K562 (cell line): ENCODE measurements around the gene ADAT1. TPM values are rescaled to one million over a fixed set of nuclear protein-coding genes. Genes with fewer than 3 reads are reported as not detected.

Experiments used
- BRF1 ChIP-seq: IDR thresholded peaks from 3 replicates; pipeline ENCODE4 v1.6.1; 2011; ENCODE audit warnings: borderline replicate concordance, mild to moderate bottlenecking; ENCODE audit not compliant: insufficient read length; ENCODE audit errors: extremely low read depth
- DNMT1 ChIP-seq: fragments of 450-650 bp; IDR thresholded peaks from 2 replicates; pipeline ENCODE4 v1.6.1; 2016; ENCODE audit warnings: antibody characterized with exemption, mild to moderate bottlenecking
- ETV6 ChIP-seq, 3 experiments: fragments of 150-350 bp in 1 of 3; sonication (generic) in 1 of 3; formaldehyde crosslinking in 1 of 3; IDR thresholded peaks; 2 replicates each; pipeline versions ENCODE4 v1.6.1 to v1.8.0; 2014 to 2022; ENCODE audit warnings: borderline replicate concordance in 2 of 3, low read depth in 2 of 3, antibody characterized with exemption in 1 of 3, low read length in 1 of 3, mild to moderate bottlenecking in 1 of 3, missing genetic modification reagents in 1 of 3
- HDAC1 ChIP-seq, 2 experiments: fragments of 450-650 bp; IDR thresholded peaks; 2 replicates each; pipeline ENCODE4 v1.6.1; 2016 to 2017; ENCODE audit warnings: inconsistent platforms in 1 of 2, mild to moderate bottlenecking in 1 of 2, moderate library complexity in 1 of 2
- HDAC2 ChIP-seq: fragments of 450-650 bp; IDR thresholded peaks from 2 replicates; pipeline ENCODE4 v1.6.1; 2016; ENCODE audit warnings: mild to moderate bottlenecking
- MCM3 ChIP-seq: fragments of 450-650 bp; IDR thresholded peaks from 2 replicates; pipeline ENCODE4 v1.6.1; 2016
- MED1 ChIP-seq: sonication (generic); formaldehyde crosslinking; IDR thresholded peaks from 2 replicates; pipeline ENCODE4 v1.8.1; 2023; ENCODE audit warnings: missing genetic modification reagents, borderline replicate concordance
- NCOA4 ChIP-seq: fragments of 450-650 bp; IDR thresholded peaks from 2 replicates; pipeline ENCODE4 v1.6.1; 2018; ENCODE audit warnings: mild to moderate bottlenecking; ENCODE audit not compliant: partially characterized antibody
- NCOA6 ChIP-seq: fragments of 450-650 bp; IDR thresholded peaks from 2 replicates; pipeline ENCODE4 v1.6.1; 2017; ENCODE audit warnings: mild to moderate bottlenecking
- NFIX ChIP-seq: fragments of 250-450 bp; sonication (Bioruptor Pico); IDR thresholded peaks from 2 replicates; pipeline ENCODE4 v1.4.0; 2020; ENCODE audit warnings: low read depth, mild to moderate bottlenecking, moderate library complexity
- NR4A1 ChIP-seq, 2 experiments: fragments of 250-450 bp in 1 of 2; fragments of 450-650 bp in 1 of 2; sonication (Bioruptor Pico) in 1 of 2; IDR thresholded peaks; 2 replicates each; pipeline versions ENCODE4 v1.4.0 to v1.6.1; 2016 to 2020; ENCODE audit warnings: mild to moderate bottlenecking in 2 of 2, missing compliant biosample characterization in 1 of 2, missing genetic modification characterization in 1 of 2, moderate library complexity in 1 of 2
- PTTG1 ChIP-seq: fragments of 450-650 bp; IDR thresholded peaks from 2 replicates; pipeline ENCODE4 v1.6.1; 2016; ENCODE audit warnings: low read depth, mild to moderate bottlenecking, missing genetic modification characterization, missing compliant biosample characterization
- SMARCA4 ChIP-seq: fragments of 450-650 bp; IDR thresholded peaks from 2 replicates; pipeline ENCODE4 v1.6.1; 2016
- TAF7 ChIP-seq: fragments of 450-650 bp; IDR thresholded peaks from 2 replicates; pipeline ENCODE4 v1.6.1; 2016; ENCODE audit warnings: missing genetic modification characterization, missing compliant biosample characterization
- TCF7L2 ChIP-seq: fragments of 150-350 bp; IDR thresholded peaks from 2 replicates; pipeline ENCODE4 v1.6.1; 2016; ENCODE audit warnings: low read depth, mild to moderate bottlenecking, low read length, moderate library complexity
- YY1 ChIP-seq, 3 experiments: IDR thresholded peaks; 2 replicates each; pipeline ENCODE4 v1.6.1; 2011; ENCODE audit warnings: low read length in 2 of 3, mild to moderate bottlenecking in 2 of 3, moderate library complexity in 2 of 3, borderline replicate concordance in 1 of 3, control low read depth in 1 of 3, low read depth in 1 of 3; ENCODE audit not compliant: insufficient read depth in 3 of 3, insufficient replicate concordance in 2 of 3, control insufficient read depth in 1 of 3, insufficient read length in 1 of 3; ENCODE audit errors: extremely low read depth in 1 of 3
- ZNF174 ChIP-seq: fragments of 250-450 bp; sonication (Bioruptor Pico); IDR thresholded peaks from 2 replicates; pipeline ENCODE4 v1.4.0; 2020; ENCODE audit warnings: mild to moderate bottlenecking
- ZNF41 ChIP-seq: fragments of 250-450 bp; sonication (Bioruptor Pico); conservative IDR thresholded peaks from 2 replicates; pipeline ENCODE4 v1.4.0; 2020; ENCODE audit warnings: mild to moderate bottlenecking
- ZNF589 ChIP-seq: fragments of 200-800 bp; sonication (Bioruptor generic); IDR thresholded peaks from 2 replicates; pipeline ENCODE4 v1.6.1; 2016; ENCODE audit warnings: low read depth, missing genetic modification characterization, missing compliant biosample characterization
- polyA plus RNA-seq, 8 experiments: library from polyadenylated mRNA; depleted of rRNA in 4 of 8; stranded (reverse) in 5 of 8; unstranded in 3 of 8; fragments of >200 nt; fragmentation: Nextera tagmentation in 2 of 8; fragmentation: Illumina TruSeq in 1 of 8; extraction: Ambion mirVana in 2 of 8; extraction: Trizol in 1 of 8; gene quantifications; 2 replicates each; pipeline versions ENCODE4 v1.2.1 to v1.2.3, GENCODE V29; 2011 to 2014; ENCODE audit warnings: inconsistent platforms in 1 of 8, missing spikeins in 1 of 8
- total RNA-seq, 7 experiments: library from RNA; depleted of rRNA in 6 of 7; stranded (reverse); fragments of >200 nt in 6 of 7; fragmentation: Illumina TruSeq in 2 of 7; extraction: Trizol in 2 of 7; gene quantifications; 2 replicates each; pipeline versions ENCODE4 v1.2.1 to v1.2.3, GENCODE V29; 2011 to 2021; ENCODE audit warnings: low replicate concordance in 1 of 7
- TF ChIP-seq, protein P1 (sequence below): fragments of 450-650 bp; IDR thresholded peaks from 2 replicates; pipeline ENCODE4 v1.6.1; 2016; ENCODE audit warnings: antibody characterized with exemption
- TF ChIP-seq, protein P2 (sequence below), 2 experiments: fragments of 450-650 bp; IDR thresholded peaks; 2 replicates each; pipeline ENCODE4 v1.6.1; 2016
- TF ChIP-seq, protein P3 (sequence below): fragments of 200-800 bp; sonication (Bioruptor generic); IDR thresholded peaks from 2 replicates; pipeline ENCODE4 v1.6.1; 2017; ENCODE audit warnings: missing genetic modification characterization, missing compliant biosample characterization

ADAT1 gene
- total and polyA plus RNA-seq, 9 of the 15 experiments (the other 6 are each of a cell fraction or from before 2014, with no cell fraction given) = 16.0 to 36.7 (median 28.2) TPM

DNA sequence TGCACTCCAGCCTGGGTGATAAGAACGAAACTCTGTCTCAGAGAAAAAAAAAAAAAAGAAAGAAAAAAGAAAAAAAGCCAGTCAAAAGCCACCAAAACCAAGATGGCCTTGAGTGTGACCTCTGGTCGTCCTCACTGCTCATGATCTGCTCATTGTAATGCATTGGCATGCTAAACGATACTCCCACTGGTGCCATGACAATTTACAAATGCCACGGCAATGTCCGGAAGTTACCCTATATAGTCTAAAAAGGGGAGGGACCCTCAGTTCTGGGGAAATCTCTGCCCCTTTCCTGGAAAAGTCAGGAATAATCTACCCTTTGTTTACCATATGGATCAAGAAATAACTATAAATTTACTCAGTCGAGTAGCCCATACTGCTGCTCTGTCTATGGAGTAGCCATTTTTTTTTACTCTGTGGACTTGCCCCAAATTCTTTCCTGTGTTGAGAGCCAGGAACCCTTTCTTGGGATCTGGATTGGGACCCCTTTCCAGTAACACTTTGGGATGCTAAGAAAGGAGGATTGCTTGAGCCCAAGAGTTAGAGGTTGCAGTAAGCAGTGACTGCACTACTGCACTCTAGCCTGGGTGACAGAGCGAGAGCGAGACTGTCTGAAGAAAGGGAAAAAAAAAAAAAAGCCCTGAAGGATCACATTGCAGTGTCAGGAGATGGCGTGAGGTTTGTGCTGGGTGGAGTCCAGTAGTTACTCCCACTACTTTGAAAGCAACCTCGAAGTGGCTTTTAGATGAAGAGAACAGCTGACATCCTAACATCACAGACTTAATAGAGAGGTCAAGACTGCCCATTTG lies 63.3 kb downstream of the ADAT1 start (continued):
- TF ChIP-seq ETV6 (IDR thresholded peaks at IDR 0.05; ENCODE audit: borderline replicate concordance in 1 of 2, low read depth in 2 of 2, low read length in 1 of 2) (no peak), ETV6 (CRISPR knock-in tag; IDR thresholded peaks at IDR 0.05; ENCODE audit: borderline replicate concordance) (no peak), NCOA4 (no peak), ZNF41 (CRISPR knock-in tag) (no peak), ZNF174 (CRISPR knock-in tag) (no peak), NFIX (CRISPR knock-in tag) (no peak), TCF7L2 (no peak), NR4A1 (CRISPR knock-in tag; IDR thresholded peaks at IDR 0.05) (no peak), NR4A1 (tag; IDR thresholded peaks at IDR 0.05) (peak; percentile 27; the same call in 1 of the 2 replicates), SMARCA4 (peak; percentile 46; the same call in 1 of the 2 replicates), PTTG1 (tag) (no peak), TAF7 (peak; percentile 40), YY1 (IDR thresholded peaks at IDR 0.05; ENCODE audit: borderline replicate concordance in 1 of 3, control insufficient read depth in 1 of 3, extremely low read depth in 1 of 3, insufficient read depth in 3 of 3, insufficient read length in 1 of 3, insufficient replicate concordance in 2 of 3, low read depth in 1 of 3, low read length in 2 of 3) (peak in 1 of 3 experiments; percentile 70), HDAC2 (peak; percentile 63; the same call in 1 of the 2 replicates), MCM3 (no peak), HDAC1 (IDR thresholded peaks at IDR 0.05) (peak in 1 of 2 experiments; percentile 46; a peak in 1 of 4 replicates), NCOA6 (no peak), MED1 (no peak), DNMT1 (no peak), ZNF589 (0 out of 2 replicates have a peak, but pooled peaks have one; percentile 12), BRF1 (no peak)
- TF ChIP-seq, protein P1, sequence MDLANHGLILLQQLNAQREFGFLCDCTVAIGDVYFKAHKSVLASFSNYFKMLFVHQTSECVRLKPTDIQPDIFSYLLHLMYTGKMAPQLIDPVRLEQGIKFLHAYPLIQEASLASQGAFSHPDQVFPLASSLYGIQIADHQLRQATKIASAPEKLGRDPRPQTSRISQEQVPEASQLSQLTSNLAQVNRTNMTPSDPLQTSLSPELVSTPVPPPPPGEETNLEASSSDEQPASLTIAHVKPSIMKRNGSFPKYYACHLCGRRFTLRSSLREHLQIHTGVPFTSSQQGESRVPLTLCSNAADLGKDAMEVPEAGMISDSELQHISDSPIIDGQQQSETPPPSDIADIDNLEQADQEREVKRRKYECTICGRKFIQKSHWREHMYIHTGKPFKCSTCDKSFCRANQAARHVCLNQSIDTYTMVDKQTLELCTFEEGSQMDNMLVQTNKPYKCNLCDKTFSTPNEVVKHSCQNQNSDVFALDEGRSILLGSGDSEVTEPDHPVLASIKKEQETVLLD = 0 out of 2 replicates have a peak, but pooled peaks have one; percentile 15
- TF ChIP-seq, protein P2, sequence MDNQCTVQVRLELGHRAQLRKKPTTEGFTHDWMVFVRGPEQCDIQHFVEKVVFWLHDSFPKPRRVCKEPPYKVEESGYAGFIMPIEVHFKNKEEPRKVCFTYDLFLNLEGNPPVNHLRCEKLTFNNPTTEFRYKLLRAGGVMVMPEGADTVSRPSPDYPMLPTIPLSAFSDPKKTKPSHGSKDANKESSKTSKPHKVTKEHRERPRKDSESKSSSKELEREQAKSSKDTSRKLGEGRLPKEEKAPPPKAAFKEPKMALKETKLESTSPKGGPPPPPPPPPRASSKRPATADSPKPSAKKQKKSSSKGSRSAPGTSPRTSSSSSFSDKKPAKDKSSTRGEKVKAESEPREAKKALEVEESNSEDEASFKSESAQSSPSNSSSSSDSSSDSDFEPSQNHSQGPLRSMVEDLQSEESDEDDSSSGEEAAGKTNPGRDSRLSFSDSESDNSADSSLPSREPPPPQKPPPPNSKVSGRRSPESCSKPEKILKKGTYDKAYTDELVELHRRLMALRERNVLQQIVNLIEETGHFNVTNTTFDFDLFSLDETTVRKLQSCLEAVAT (IDR thresholded peaks at IDR 0.05) = 0 out of 4 replicates have a peak, but pooled peaks of 1 of the 2 experiments have one; percentile 17
- TF ChIP-seq, protein P3, sequence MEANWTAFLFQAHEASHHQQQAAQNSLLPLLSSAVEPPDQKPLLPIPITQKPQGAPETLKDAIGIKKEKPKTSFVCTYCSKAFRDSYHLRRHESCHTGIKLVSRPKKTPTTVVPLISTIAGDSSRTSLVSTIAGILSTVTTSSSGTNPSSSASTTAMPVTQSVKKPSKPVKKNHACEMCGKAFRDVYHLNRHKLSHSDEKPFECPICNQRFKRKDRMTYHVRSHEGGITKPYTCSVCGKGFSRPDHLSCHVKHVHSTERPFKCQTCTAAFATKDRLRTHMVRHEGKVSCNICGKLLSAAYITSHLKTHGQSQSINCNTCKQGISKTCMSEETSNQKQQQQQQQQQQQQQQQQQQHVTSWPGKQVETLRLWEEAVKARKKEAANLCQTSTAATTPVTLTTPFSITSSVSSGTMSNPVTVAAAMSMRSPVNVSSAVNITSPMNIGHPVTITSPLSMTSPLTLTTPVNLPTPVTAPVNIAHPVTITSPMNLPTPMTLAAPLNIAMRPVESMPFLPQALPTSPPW (CRISPR knock-in tag) = 0 out of 2 replicates have a peak, but pooled peaks have one; percentile 24
